GM20000 (cell line): ENCODE results near the gene MAP3K14.

Experiments used
- DNase-seq: peaks from one replicate; pipeline ENCODE4 v3.0.0; 2012; ENCODE audit warnings: low spot score
- TF ChIP-seq, protein P1 (sequence below): IDR thresholded peaks from 2 replicates; pipeline ENCODE4 v1.5.1; 2012; ENCODE audit warnings: mild to moderate bottlenecking, control low read depth; ENCODE audit errors: extremely low read depth, missing control alignments

The MAP3K14 gene

GRCh38 chr17:45237686-45238085 is 79.1 kb downstream of the MAP3K14 start:
- TF ChIP-seq, protein P1, sequence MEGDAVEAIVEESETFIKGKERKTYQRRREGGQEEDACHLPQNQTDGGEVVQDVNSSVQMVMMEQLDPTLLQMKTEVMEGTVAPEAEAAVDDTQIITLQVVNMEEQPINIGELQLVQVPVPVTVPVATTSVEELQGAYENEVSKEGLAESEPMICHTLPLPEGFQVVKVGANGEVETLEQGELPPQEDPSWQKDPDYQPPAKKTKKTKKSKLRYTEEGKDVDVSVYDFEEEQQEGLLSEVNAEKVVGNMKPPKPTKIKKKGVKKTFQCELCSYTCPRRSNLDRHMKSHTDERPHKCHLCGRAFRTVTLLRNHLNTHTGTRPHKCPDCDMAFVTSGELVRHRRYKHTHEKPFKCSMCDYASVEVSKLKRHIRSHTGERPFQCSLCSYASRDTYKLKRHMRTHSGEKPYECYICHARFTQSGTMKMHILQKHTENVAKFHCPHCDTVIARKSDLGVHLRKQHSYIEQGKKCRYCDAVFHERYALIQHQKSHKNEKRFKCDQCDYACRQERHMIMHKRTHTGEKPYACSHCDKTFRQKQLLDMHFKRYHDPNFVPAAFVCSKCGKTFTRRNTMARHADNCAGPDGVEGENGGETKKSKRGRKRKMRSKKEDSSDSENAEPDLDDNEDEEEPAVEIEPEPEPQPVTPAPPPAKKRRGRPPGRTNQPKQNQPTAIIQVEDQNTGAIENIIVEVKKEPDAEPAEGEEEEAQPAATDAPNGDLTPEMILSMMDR = no peak
- DNase-seq = no peak

DNA sequence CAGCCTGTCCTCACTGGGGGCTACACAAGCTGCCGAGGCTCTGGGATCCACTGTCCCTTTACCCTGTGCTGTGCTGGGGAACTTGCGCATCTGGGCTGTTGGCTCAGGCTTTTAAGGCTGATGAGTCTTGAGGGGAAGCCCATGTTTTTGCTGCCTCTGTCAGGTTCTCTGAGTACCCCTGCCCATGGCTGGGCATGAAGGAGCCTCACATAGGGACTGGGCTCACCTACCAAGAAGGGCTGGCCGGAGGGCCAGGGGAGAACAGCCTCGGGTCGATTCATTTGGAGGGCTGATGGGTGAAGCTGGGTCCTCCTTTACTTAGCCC is 80.6 kb downstream of the MAP3K14 start:
- TF ChIP-seq, protein P1 = no peak
- DNase-seq = no peak

DNA sequence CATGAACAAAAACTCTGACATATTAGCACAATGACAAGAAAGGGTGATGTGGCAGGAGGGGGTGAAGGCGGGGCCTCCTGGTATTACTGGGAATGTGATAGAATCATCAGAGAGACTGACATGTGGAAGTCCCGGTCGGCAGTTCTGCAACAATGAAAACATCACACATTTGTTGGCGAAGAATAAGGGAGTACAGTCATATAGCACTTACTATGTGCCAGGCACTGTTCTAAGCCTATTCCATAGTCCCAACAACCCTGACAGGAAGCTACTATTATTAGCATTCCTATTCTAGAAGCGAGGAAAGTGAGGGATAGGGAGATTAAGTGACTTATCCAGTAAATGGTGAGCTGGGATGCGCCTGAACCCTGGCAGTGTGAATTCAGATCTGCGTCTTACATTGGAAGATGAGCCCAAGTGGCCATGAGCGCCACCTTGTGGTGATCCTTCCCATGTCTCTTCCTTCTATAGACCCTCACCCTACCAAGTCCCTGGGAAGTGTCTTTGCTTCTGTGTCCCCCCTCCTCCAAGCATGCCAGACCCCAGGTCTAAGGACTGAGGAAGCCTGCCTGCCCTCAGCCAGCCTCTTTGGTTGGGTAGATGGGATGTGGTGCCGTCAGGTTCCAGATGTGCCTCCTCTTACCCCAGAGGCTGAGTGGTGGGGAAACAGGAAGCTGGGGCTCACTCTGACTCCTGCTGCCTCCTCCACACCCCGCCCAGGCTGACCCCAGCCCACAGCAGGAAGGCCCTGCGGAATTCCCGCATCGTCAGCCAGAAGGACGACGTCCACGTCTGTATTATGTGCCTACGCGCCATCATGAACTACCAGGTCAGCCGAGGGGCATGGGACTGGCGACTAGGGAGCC is 81.2 kb downstream of the MAP3K14 start:
- peak; percentile 83 for DNase-seq
- TF ChIP-seq, protein P1 = peak; percentile 63

GRCh38 chr17:45234641-45235415 is 82.0 kb downstream of the MAP3K14 start:
- TF ChIP-seq, protein P1 = peak; percentile 19
- no peak for DNase-seq

- TF ChIP-seq, protein P1 = no peak
Observed at GRCh38 chr17:45233423-45233924, 83.3 kb downstream of the MAP3K14 start.

GRCh38 chr17:45232514-45233422 is 84.1 kb downstream of the MAP3K14 start:
- no peak for DNase-seq
- TF ChIP-seq, protein P1 = no peak

More at GRCh38 chr17:45233423-45233924, 83.3 kb downstream of the MAP3K14 start:
- no peak for DNase-seq
